Mammary microvascular endothelial cell (primary cell): ENCODE measurements around the gene SENP8. TPM values are rescaled to one million over a fixed set of nuclear protein-coding genes. Genes with fewer than 3 reads are reported as not detected.

Experiments used
- total RNA-seq: library from RNA; depleted of rRNA; stranded (reverse); fragments of >200 nt; gene quantifications from 2 replicates; pipeline ENCODE4 v1.2.3, GENCODE V29; 2015

The SENP8 gene
- total RNA-seq = 1.2 and 1.3 TPM in 2 replicates

GRCh38 chr15:72118017-72118978 is at the start of gene SENP8, which contains the start of gene MYO9A:
SENP8 (plus strand) TSS chr15:72118403; CDS start chr15:72139624, 21,221 bp downstream.
MYO9A (minus strand) TSS chr15:72118150; CDS start chr15:72046563, 71,587 bp downstream.

Other genes starting within 250 kb of the SENP8 start
- 13.4 and 14.8 TPM in 2 replicates for gene MYO9A, start 253 bp upstream of the SENP8 start, total RNA-seq
- gene GRAMD2A, start 79.4 kb downstream of the SENP8 start, total RNA-seq = 0.20 and 0.47 TPM in 2 replicates
- gene PKM, start 112.8 kb downstream of the SENP8 start, total RNA-seq = 1,384 and 1,401 TPM in 2 replicates
- 10.6 and 14.3 TPM in 2 replicates for gene PARP6, start 154.2 kb downstream of the SENP8 start, total RNA-seq
- 0.13 TPM in 1 of 2 replicates, not detected in the other for gene CELF6, start 201.8 kb downstream of the SENP8 start, total RNA-seq